Measurements from ENCODE around the gene PRAMEF18.
"Not testable (repeated sequence)": the region's sequence is repeated elsewhere in the genome, so short reads cannot be mapped to it uniquely, and the experiment has no call there.

The PRAMEF18 gene, protein sequence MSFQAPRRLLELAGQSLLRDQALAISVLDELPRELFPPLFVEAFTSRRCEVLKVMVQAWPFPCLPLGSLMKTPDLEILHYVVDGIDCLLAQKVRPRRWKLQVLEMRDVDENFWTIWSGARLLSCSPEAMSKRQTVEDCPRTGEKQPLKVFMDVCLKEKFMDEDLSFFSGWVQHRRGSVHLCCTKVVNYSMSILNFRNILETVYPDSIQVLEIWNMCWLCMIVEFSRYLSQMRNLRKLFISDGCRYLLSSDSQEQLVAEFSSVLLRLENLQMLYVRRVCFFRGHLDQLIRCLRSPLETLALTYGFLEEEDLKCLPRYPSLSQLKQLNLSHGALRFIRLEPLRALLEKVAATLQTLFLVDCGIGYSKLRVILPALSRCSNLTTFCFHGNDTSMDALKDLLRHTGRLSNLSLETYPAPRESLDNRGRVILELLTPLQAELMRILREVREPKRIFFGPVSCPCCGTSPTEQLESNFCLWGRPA

DNA sequence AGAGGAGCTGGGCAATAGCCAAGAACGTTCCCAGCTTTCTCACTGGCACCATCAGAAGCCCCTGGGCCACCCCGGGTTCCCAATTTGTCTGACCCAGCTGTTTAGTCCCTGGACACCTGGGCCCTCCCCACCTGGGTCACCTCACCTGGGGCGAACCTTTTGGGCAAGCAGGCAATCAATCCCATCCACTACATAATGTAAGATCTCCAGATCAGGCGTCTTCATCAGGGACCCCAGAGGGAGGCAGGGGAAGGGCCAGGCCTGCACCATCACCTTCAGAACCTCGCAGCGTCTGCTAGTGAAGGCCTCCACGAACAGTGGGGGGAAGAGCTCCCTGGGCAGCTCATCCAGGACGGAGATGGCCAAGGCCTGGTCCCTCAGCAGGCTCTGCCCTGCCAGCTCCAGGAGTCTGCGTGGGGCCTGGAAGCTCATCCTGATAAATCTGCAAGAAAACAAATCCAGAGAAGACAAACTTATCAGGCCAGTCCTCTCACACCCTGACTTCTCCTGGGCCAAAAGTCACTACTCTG, at the start of gene PRAMEF18:
TSS of gene PRAMEF18 (minus strand) at position 480 of the 530 bp plus-strand sequence. CDS start at position 432, 48 bp downstream.
- not testable (repeated sequence) for DNase-seq (ENCODE audit: low read depth)

DNA sequence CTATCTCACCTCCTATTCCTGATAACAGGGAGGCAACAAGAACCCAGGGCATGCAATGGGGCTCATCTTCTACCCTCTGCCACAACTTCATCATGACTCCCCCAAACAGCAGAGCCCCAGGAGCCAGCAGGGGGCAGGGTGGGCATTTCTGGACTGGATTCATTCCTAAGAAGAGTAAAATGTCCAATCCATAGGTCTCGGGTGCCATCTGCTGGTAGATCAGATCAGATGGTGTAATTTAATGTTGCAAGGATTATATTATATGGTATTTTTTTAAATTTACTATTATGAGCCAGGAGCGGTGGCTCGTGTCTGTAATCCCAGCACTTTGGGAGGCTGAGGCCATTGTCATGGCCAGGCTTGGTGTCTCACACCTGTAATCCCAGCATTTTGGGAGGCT, 39.2 kb upstream of the PRAMEF18 start:
- DNase-seq (ENCODE audit: low read depth) = not testable (repeated sequence)

DNA sequence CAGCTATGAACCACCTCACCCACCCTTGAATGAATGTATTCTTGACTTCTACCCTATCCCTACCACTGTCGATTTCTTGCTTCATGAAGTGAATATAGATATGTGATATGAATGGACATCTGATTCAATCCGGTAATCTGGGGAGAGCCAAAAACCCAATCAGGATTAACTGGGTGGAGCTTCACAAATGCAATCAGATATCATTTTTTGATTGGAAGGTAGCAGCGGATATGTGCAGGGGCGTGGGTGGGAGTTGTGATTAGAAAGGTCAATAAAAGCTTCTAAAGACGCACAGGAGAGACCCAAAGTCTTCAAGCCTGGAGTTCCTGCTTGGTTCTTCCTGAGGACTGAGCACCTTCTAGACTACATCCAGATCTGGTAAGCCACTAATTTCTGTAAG, 27.9 kb upstream of the PRAMEF18 start, which contains the start of gene PRAMEF5:
TSS of gene PRAMEF5 (plus strand) at position 301 of the 400 bp plus-strand sequence. CDS start 5,071 bp downstream, outside the sequence.
- DNase-seq (ENCODE audit: low read depth) = not testable (repeated sequence)

DNA sequence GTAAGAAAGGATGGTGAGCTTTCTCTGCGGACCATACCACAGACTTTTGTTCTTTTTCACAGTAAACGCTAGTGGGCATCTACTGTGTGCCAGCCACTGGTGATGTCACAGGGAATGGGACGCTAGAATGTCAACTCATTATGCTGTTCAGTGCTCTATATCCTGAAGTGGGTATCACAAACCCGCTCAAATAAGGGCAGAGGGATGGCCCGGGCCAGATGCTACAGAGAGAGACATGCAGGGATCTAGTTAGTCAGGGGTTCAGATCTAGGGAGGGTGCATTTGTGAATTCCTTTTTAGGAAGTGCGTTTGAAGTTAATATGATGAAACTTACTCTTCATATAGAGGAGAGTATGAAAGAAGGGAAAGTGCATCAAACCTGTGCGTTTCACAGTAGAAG, 21.2 kb upstream of the PRAMEF18 start:
- DNase-seq (ENCODE audit: low read depth) = not testable (repeated sequence)

DNA sequence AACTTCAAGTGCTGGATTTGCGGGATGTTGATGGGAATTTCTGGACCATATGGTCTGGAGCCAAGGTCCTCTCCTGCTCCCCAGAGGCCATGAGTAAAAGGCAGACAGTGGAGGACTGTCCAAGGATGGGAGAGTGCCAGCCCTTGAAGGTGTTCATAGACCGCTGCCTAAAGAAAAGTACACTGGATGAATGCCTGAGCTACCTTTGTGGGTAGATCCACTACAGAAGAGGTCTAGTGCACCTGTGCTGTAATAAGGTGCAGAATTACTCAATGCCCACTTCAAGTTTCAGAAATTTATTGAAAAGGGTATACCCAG, 20.6 kb upstream of the PRAMEF18 start:
- not testable (repeated sequence) for DNase-seq (ENCODE audit: low read depth)

DNA sequence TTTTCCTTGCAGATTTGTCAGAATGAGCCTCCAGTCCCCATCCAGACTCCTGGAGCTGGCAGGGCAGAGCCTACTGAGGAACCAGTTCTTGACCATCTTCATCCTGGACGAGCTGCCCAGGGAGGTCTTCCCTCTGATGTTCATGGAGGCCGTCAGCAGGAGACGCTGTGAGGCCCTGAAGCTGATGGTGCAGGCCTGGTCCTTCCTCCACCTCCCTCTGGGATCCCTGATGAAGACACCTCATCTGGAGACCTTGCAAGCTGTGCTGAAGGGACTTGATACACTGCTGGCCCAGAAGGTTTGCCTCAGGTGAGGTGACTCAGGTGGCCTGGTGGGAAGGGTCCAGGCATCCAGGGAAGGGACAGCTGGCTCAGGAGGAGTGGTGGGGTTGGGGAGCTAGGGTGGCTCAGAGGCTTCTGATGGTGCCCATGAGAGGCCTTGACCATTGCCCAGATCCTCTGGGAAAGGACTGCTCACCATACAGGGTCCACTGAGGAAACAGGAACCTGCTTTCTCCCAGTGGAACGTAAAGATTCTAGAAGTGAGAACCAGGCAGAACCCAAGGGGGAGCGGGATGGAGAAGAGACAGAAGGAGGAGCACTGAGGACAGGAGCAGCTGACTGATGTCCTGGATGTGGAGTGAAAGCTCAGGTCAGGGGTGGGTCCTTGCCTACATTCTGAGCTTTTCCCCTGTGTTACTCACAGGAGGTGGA, 20.0 kb upstream of the PRAMEF18 start:
- not testable (repeated sequence) for DNase-seq (ENCODE audit: low read depth)

DNA sequence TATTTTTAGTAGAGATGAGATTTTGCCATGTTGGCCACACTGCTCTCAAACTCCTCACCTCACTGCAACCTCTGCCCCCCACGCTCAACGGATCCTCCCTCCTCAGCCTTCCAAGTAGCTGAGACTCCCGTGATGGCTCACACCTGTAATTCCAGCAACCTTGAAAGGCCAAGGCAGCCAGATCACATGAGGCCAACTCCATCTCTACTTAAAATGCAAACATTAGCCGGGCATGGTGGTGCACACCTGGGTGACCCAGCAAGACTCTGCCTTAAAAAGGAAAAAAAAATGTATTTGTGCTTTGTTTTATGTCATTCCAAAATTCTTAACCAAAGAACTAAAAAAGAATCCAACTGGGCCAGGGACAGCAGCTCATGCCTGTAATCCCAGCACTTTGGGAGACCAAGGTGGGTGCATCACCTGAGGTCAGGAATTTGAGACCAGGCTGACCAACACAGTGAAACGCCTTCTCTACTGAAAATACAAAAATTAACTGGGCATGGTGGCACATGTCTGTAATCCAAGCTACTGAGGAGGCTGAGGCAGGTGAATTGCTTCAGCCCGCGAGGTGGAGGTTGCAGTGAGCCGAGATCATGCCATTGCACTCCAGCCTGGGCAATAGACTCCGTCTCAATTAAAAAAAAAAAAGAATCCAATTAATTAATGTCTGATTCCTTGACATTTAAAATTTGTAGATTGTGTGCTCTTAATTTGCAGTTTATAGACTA, 17.7 kb upstream of the PRAMEF18 start:
- not testable (repeated sequence) for DNase-seq (ENCODE audit: low read depth)

DNA sequence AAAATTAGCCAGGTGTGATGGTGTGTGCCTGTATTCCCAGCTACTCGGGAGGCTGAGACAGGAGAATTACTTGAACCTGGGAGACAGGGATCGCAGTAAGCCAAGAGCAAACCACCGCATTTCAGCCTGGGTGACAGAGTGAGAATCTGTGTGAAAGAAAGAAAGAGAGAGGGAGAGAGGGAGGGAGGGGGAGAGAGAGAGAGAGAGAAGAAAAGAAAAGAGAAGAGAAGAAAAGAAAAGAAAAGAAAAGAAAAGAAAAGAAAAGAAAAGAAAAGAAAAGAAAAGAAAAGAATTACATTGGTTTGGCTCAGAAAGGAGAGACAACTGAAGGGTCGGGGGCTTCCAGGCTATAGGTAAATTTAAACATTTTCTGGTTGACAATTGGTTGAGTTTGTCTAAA, 13.7 kb upstream of the PRAMEF18 start:
- not testable (repeated sequence) for DNase-seq (ENCODE audit: low read depth)

DNA sequence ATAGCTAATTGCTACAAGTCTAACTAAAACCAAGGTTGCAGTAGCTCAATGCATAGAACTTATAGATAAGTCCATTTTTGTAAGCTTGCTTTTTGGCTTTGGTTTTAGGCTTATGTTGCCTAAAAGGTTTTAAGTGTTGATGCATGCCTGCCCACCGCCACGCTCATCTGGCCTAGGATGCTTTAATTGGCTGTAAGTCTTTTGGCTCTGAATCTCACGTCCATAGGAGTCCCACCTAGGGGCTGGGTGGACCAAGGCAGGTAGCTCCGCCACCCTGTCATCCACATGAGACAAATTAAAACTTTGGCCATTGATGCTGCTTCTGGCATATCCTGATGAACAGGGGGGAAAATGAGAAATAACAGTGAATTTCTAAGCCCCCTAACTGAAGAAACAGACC, 11.6 kb upstream of the PRAMEF18 start:
- not testable (repeated sequence) for DNase-seq (ENCODE audit: low read depth)

DNA sequence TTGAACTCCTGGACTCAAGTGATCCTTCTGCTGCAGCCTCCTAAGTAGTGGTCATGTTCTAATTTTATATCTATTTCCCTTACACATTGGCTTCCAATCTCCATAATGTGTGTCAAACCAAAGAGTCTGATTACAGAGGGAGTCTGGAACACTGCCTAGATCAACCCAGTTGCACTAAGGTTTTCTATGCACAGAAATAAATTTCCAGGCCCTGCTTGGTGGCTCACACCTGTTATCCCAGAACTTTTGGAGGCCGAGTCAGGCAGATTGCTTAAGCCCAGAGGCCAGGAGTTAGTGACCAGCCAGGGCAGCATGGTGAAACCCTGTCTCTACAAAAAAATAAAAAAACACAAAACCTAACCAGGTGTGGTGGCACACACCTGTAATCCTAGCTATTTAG, 8.1 kb upstream of the PRAMEF18 start:
- not testable (repeated sequence) for DNase-seq (ENCODE audit: low read depth)

DNA sequence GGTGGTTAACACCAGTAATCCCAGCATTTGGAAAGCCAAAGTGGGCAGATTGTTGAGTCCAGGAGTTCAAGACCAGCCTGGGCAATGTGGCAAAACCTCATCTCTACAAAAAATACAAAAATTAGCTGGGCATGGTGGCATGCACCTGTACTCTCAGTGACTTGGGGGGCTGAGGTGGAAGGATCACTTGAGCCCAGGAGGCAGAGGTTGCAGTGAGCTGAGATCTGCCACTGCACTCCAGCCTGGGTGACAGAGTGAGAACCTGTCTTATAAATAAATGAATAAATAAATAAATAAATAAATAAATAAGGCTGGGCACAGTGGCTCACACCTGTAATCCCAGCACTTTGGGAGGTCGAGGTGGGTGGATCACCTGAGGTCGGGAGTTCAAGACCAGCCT, 6.1 kb upstream of the PRAMEF18 start:
- DNase-seq (ENCODE audit: low read depth) = not testable (repeated sequence)

DNA sequence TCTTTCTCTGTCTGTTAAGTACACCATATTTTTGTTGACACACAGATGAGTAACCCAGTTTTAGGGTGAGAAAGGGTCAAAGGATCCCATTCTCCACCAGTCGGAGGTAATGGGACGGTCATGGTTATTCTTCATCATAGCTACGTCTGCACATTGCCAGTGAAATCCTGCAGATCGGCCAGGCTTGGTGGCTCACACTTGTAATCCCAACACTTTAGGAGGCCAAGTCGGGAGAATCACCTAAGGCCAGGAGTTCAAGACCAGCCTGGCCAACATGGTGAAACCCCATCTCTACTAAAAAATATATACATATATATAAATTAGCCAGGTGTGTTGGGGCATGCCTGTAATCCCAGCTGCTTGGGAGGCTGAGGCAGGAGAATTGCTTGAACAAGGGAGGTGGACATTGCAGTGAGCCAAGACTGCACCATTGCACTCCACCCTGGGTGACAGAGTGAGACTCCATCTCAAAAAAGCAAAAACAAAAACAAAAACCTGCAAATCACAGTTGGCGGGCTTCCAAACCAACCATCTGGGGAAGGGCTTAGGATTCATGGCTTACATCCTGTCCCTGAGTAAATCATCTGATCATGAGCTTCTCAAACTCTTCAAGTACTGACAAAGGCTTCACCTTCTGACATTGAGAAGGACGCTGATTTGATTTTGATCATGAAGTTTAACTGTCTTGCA, 5.3 kb upstream of the PRAMEF18 start:
- DNase-seq (ENCODE audit: low read depth) = not testable (repeated sequence)

DNA sequence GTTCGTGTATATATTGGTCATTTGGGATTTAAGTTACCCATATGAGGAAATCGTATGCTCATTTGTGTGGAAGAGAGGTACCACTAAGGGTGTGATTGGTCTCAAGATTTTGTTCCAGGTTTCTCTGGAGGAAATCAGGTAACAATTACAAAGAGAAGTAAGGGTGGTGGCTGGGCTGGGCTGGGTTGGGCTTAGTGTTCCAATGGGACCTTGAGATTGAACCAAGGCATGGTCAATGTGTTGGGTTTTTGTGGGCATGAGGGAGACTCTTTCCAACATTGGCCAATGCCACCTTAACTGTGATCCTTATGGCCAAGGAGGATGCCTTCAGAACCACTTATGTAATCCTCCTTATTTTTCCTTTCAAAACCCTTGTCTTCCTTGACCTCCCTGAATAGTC, 4.6 kb upstream of the PRAMEF18 start:
- DNase-seq (ENCODE audit: low read depth) = not testable (repeated sequence)

DNA sequence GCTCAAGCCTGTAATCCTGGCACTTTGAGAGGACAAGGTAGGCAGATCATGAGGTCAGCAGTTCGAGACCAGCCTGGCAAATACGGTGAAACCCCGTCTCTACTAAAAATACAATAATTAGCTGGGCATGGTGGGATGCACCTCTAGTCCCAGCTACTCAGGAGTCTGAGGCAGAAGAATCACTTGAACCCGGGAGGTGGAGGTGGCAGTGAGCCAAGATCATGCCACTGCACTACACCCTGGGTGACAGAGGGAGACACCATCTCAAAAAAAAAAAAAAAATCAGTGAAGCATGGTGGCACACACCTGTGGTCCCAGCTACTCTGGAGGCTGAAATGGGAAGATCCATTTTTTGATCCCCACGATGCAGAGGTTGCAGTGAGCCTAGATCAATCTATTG, 4.1 kb upstream of the PRAMEF18 start:
- not testable (repeated sequence) for DNase-seq (ENCODE audit: low read depth)

DNA sequence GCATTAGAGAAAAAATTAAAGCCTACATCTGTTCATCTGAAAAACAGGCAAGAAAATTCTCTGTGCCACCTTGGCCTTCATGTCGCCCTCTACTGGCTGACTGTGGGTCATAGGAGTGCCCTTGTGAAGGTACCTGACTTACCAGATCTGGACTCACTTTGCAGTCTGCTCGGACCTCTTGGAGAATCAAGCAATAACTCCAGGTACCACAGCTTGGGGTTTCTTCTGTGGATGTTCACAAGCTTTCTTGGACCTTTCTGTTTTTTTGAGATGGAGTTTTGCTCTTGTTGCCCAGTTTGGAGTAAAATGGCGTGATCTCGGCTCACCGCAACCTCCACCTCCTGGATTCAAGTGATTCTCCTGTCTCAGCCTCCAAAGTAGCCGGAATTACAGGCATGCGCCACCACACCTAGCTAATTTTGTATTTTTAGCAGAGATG, 2.4 kb upstream of the PRAMEF18 start:
- DNase-seq (ENCODE audit: low read depth) = no peak

DNA sequence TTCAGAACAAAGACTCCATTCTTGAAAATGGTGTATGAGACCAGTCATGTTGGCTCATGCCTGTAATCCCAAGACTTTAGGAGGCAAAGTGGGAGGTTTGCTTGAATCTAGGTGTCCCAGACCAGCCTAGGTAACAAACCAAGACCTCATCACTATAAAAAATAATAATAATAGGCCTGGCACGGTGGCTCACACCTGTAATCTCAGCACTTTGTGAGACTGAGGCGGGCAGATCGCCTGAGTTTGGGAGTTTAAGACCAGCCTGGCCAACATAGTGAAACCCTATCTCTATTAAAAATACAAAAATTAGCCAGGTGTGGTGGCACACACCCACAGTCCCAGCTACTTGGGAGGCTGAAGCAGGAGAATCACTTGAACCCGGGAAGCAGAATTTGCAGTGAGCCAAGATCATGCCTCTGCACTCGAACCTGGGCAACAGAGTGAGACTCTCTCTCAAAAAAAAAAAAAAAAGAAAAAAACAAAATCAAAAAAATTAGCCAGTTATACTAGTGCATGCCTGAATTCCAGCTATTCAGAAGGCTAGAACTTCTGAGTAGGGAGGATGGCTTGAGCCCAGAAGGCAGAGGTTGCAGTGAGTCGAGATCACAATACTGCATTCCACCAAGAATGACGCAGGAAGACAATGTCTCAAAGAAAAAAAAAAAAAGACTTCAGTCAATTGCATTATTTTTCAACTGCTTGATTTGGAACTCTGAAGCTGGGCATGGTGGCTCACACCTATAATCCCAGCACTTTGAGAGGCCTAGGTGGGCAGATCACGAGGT, 1.5 kb upstream of the PRAMEF18 start:
- DNase-seq (ENCODE audit: low read depth) = not testable (repeated sequence)

DNA sequence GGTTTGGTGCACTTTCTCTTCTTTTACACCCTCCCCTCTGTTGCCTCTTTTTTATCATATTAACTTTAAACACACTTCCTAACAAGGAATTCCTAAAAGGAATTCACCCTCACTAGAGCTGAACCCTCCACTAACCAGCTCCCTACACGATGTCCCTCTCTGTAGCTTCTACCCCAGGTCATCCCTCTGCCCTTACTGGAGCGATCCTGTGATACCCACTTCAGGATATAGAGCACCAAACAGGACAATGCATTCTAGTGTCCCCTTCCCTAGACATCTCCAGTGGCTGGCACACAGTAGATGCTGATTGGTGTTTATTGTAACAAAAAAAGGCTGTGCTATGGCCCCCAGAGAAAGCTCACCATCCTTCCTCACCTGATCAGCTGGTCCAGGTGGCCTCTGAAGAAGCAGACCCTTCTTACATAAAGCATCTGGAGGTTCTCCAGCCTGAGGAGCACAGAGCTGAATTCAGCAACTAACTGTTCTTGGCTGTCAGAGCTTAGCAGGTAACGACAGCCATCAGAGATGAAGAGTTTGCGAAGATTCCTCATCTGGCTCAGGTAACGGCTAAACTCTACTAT, 1.4 kb downstream of the PRAMEF18 start:
- DNase-seq (ENCODE audit: low read depth) = no peak

DNA sequence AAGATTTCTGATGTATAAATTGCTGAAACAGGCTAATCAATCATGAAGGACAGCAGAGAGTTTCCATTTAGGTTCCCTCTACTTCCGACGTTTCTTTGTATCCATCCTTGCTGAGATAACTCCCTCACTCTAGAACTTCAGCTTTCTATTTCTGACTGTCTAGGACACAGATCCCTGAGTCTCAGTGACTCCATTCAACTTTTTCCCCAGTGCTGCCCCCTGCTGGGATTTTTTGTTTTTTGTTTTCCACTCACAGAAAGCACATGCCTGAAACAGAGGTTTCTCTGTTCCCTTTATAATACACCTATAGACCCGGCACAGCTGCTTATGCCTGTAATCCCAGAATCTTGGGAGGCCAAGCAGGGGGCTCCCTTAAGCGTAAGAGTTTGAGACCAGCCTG, 3.2 kb downstream of the PRAMEF18 start:
- not testable (repeated sequence) for DNase-seq (ENCODE audit: low read depth)

DNA sequence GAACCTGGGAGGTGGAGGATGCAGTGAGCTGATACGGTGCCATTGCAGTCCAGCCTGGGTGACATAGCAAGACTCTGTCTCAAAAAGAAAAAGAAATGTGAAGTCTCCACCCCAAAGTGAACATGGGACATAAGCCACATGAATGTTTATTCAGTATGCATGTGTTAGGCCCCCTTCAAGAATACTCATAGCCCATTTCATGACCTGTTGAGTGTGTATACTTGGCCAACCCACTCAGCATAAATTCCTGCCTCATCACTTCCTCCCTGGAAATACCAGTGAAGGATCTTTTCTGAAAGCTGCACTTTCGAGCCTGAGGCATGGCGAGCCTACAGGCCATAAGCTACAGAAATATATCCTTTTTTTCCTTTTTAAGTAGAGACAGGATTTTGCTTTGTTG, 6.8 kb downstream of the PRAMEF18 start:
- DNase-seq (ENCODE audit: low read depth) = not testable (repeated sequence)

DNA sequence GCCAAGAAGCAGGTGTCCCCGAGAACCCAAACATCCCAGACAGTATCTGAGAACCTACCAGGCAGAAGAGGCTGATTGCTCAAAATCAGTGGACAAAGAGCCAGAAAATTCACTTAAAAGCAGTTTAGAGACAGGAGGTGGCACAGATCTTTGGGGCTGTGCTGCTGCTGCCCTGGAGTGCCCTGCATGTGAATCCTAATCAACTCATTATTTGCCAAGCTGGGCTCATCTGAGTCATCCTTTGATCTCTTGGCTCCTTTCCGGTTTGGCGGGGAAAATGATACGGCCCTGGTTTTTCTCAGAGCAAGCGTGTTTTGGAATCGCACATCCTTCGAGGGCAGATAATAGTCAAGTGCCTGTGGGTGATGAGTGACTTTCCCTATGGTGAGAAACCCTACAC, 9.3 kb downstream of the PRAMEF18 start:
- DNase-seq (ENCODE audit: low read depth) = not testable (repeated sequence)
